ENCODE data around the gene SERINC5.
A peak's percentile ranks its signal among the peaks of the same experiment; 100 is the strongest.

Gene SERINC5

GRCh38 chr5:80254767-80255430 lies 949 bp downstream of the SERINC5 start:
- DNase-seq (ENCODE audit: low read depth), result no peak

- peak; percentile 72 for DNase-seq (ENCODE audit: low read depth)
Observed at GRCh38 chr5:80251636-80252035, 4.2 kb downstream of the SERINC5 start.

GRCh38 chr5:80250801-80251200 lies 5.0 kb downstream of the SERINC5 start:
- DNase-seq (ENCODE audit: low read depth), result no peak

GRCh38 chr5:80249901-80250300 lies 5.9 kb downstream of the SERINC5 start:
- no peak for DNase-seq (ENCODE audit: low read depth)

- DNase-seq (ENCODE audit: low read depth), result no peak
Observed at GRCh38 chr5:80248378-80248777, 7.5 kb downstream of the SERINC5 start.

- DNase-seq (ENCODE audit: low read depth), result peak; percentile 82
Observed at GRCh38 chr5:80246995-80247729, 8.7 kb downstream of the SERINC5 start.

GRCh38 chr5:80246001-80246758 lies 9.7 kb downstream of the SERINC5 start:
- no peak for DNase-seq (ENCODE audit: low read depth)

GRCh38 chr5:80243567-80243966 lies 12.3 kb downstream of the SERINC5 start:
- DNase-seq (ENCODE audit: low read depth), result no peak

- DNase-seq (ENCODE audit: low read depth), result no peak
Observed at GRCh38 chr5:80242849-80243248, 13.0 kb downstream of the SERINC5 start.

- DNase-seq (ENCODE audit: low read depth), result no peak
Observed at GRCh38 chr5:80240368-80240986, 15.4 kb downstream of the SERINC5 start.

- no peak for DNase-seq (ENCODE audit: low read depth)
Observed at GRCh38 chr5:80239680-80240367, 16.0 kb downstream of the SERINC5 start.

- DNase-seq (ENCODE audit: low read depth), result peak; percentile 71
Observed at GRCh38 chr5:80238778-80239679, 16.8 kb downstream of the SERINC5 start.

GRCh38 chr5:80238097-80238496 lies 17.8 kb downstream of the SERINC5 start:
- DNase-seq (ENCODE audit: low read depth), result no peak

- no peak for DNase-seq (ENCODE audit: low read depth)
Observed at GRCh38 chr5:80237243-80237642, 18.6 kb downstream of the SERINC5 start.

- no peak for DNase-seq (ENCODE audit: low read depth)
Observed at GRCh38 chr5:80234116-80234948, 21.5 kb downstream of the SERINC5 start.

GRCh38 chr5:80231693-80232092 lies 24.2 kb downstream of the SERINC5 start:
- DNase-seq (ENCODE audit: low read depth), result no peak

- DNase-seq (ENCODE audit: low read depth), result peak; percentile 80
Observed at GRCh38 chr5:80231243-80231642, 24.6 kb downstream of the SERINC5 start.

- no peak for DNase-seq (ENCODE audit: low read depth)
Observed at GRCh38 chr5:80230269-80230992, 25.4 kb downstream of the SERINC5 start.

- no peak for DNase-seq (ENCODE audit: low read depth)
Observed at GRCh38 chr5:80229902-80230255, 26.0 kb downstream of the SERINC5 start.

Data from stromal cell of bone marrow (primary cell).